ENCODE data around the gene VSX2.

Gene VSX2

DNA sequence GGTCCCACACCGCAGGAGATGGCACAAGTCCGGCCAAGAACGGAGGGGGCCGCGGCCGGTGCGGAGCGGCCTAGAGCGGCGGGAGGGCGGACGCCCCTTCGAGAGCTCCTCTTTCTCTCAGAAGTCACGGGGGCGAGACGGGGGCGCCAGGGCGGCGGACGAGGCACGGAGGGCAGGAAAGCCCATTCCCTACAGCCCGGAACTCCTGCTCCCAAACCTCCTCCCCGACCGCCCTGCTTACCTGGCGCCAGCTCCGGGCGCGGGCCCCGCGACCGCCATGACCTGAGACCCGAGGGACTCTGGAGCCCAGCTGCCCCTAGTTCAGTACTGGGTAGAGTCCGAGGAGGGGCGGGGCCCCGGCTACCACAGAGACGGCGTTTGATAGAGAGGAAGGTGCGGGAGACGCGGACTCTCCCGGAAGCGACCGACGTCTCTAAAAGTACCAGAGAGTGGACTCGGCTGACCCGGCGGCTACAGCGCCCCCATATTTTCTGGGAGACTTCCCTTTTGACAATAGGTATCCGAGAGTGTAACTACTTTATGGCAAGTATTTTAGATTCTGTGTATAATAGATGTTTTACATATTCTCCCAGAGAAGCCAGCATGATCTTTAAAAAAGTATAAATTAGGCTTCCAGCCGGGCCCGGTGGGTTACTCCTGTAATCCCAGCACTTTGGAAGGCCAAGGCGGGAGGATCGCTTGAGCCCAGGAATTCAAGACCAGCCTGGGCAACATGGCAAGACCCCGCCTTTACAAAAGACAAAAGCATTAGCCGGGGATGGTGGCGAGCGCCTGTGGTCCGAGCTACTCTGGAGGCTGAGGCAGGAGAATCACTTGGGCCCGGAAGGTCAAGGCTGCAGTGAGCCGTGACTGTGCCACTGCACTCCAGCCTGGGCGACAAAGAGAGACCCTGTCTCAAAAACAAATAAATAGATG is 63.7 kb downstream of the VSX2 start, which contains the start of gene ABCD4:
ABCD4 (minus strand) TSS at position 301 of the 936 bp plus-strand sequence; CDS start at position 279, 22 bp downstream.
- DNase-seq, result peak; percentile 48 to 73 (median 64)

DNA sequence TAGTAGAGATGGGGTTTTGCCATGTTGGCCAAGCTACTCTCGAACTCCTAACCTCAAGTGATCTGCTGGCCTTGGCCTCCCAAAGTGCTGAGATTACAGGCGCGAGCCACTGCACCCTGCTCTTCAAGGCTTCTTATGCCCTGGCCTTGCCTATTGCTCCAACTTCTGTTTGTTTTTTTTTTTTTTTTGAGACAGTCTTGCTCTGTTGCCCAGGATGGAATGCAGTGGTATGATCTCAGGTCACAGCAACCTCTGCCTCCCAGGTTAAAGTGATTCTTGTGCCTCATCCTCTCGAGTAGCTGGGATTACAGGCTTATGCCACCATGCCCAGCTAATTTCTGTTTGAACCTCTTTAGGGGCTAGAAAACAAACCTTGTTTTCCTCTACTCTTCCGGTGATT is 69.4 kb downstream of the VSX2 start:
- no peak for DNase-seq

DNA sequence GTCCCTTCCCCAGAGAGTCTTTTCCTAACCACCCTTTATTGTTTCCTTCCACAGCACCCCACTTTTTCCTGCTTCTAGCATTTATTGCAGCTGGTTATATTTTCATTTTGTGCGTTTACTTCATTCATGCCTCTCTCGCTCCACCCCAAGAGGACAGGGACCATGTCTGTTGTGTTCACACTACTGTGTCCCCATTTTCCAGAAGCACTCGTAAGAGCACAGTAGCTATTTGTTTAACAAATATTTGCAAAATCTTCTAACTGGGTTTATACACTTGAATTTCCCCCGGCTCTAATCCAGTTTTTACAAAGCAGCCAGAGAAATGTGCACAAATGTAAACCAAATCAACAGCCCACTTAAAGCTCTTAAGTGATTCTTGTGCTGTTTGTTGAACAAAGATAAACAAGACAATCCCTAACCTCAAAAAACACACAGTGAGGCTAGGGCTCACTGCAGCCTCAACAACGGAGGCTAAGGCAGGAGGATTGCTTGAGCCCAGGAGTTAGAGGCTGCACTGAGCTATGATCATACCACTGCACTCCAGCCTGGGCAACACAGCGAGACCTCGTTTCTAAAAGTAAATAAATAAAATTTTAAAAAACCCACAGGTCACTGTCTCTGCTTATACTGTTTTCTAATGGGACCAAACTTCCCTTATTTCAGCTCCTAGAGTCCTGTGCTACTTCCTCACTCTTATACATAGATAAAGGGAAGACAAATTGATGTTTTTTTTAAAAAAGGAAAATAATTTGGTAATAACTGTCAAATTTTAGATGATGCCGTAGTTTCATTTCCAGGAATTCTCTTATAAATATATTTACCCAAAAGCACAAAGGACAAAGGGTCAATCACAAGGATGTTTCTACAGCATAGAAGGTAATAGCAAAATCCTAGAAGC is 70.1 kb downstream of the VSX2 start:
- DNase-seq, result no peak

DNA sequence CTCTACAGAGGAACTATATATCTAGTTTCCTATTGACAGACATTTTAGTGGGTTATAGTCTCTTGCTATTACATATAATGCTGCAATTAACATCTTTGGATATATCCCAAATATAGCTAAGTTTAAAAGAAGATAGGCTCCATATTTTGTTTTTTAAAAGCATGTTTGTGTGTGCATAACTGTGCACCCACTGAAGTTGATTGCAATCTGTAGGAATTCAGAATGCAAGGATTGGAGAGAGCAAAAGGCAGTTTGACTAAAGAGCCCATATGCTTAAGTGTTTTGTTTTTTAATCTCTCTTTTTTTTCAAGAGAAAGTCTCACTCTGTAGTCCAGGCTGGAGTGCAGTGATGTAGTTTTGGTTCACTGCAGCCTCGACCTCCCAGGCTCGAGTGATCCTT is 72.9 kb downstream of the VSX2 start:
- no peak for DNase-seq
